Liver (tissue), 3 donors: ENCODE measurements around the gene POU2F3.

Source experiments
- EGR1 ChIP-seq, 2 donors: IDR thresholded peaks; 2 replicates each; pipeline ENCODE4 v1.6.1; 2016 to 2018; ENCODE audit warnings: antibody characterized with exemption in 2 of 2, low read depth in 2 of 2
- GABPA ChIP-seq, 2 donors: IDR thresholded peaks in 1 of 2; conservative IDR thresholded peaks in 1 of 2; 2 replicates each; pipeline ENCODE4 v1.6.1; 2016; ENCODE audit warnings: antibody characterized with exemption in 2 of 2, mild to moderate bottlenecking in 1 of 2, moderate library complexity in 1 of 2
- JUND ChIP-seq, 2 donors: IDR thresholded peaks; 2 replicates each; pipeline ENCODE4 v1.6.1; 2016; ENCODE audit warnings: antibody characterized with exemption in 2 of 2
- RAD21 ChIP-seq, 2 donors: IDR thresholded peaks; 2 replicates each; pipeline ENCODE4 v1.6.1; 2016; ENCODE audit warnings: antibody characterized with exemption in 2 of 2, mild to moderate bottlenecking in 2 of 2
- TAF1 ChIP-seq: conservative IDR thresholded peaks from 2 replicates; pipeline ENCODE4 v1.6.1; 2016; ENCODE audit warnings: antibody characterized with exemption, mild to moderate bottlenecking
- YY1 ChIP-seq: IDR thresholded peaks from 2 replicates; pipeline ENCODE4 v1.6.1; 2016; ENCODE audit warnings: antibody characterized with exemption, mild to moderate bottlenecking
- TF ChIP-seq, protein P1 (sequence below): fragments of 150-350 bp; IDR thresholded peaks from 2 replicates; pipeline ENCODE4 v1.5.1; 2017; ENCODE audit warnings: improper control_type of control experiment, low read depth, low read length; ENCODE audit not compliant: missing input control
- TF ChIP-seq, protein P2 (sequence below): IDR thresholded peaks from 2 replicates; pipeline ENCODE4 v1.6.1; 2016; ENCODE audit warnings: antibody characterized with exemption
- TF ChIP-seq, protein P3 (sequence below): IDR thresholded peaks from 2 replicates; pipeline ENCODE4 v1.6.1; 2016; ENCODE audit warnings: antibody characterized with exemption
- donor health status: healthy.
- donor health status: healthy.

DNA sequence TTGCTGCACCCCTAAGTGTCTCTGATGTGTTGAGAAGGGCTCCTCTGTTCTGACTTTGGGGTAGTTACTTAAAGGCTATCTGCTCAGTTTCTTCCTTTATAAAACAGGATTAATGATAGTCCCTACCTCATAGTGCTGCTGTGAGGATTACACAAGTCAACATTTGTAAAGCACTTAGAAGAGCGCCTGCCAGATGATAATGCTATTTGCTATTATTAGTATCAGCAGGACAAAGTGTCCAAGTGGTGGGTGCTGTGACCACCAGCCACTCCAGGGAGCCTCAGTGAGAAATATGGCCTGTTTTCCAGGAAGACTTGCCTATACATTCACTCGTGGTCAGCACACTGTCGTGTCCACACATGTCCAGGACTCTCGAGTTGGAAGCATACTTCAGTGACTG is 16.2 kb downstream of the POU2F3 start:
- TF ChIP-seq, protein P1, sequence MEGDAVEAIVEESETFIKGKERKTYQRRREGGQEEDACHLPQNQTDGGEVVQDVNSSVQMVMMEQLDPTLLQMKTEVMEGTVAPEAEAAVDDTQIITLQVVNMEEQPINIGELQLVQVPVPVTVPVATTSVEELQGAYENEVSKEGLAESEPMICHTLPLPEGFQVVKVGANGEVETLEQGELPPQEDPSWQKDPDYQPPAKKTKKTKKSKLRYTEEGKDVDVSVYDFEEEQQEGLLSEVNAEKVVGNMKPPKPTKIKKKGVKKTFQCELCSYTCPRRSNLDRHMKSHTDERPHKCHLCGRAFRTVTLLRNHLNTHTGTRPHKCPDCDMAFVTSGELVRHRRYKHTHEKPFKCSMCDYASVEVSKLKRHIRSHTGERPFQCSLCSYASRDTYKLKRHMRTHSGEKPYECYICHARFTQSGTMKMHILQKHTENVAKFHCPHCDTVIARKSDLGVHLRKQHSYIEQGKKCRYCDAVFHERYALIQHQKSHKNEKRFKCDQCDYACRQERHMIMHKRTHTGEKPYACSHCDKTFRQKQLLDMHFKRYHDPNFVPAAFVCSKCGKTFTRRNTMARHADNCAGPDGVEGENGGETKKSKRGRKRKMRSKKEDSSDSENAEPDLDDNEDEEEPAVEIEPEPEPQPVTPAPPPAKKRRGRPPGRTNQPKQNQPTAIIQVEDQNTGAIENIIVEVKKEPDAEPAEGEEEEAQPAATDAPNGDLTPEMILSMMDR = no peak
- TF ChIP-seq GABPA (IDR thresholded peaks at IDR 0.05 in 1 of 2, conservative IDR thresholded peaks at IDR 0.05 in 1 of 2) (no peak), TAF1 (no peak), YY1 (no peak), JUND (IDR thresholded peaks at IDR 0.05) (no peak), RAD21 (IDR thresholded peaks at IDR 0.05) (no peak), EGR1 (IDR thresholded peaks at IDR 0.05; ENCODE audit: low read depth in 2 of 2) (no peak)
- TF ChIP-seq, protein P2, sequence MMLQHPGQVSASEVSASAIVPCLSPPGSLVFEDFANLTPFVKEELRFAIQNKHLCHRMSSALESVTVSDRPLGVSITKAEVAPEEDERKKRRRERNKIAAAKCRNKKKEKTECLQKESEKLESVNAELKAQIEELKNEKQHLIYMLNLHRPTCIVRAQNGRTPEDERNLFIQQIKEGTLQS = no peak
- TF ChIP-seq, protein P3, sequence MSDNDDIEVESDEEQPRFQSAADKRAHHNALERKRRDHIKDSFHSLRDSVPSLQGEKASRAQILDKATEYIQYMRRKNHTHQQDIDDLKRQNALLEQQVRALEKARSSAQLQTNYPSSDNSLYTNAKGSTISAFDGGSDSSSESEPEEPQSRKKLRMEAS = no peak
